Stimulated activated CD4-positive, alpha-beta T cell treated with anti-CD3 and anti-CD28 coated beads, TNF-alpha, amount 100 ng/mL, for 4 hours (primary cell): ENCODE data around the gene CFAP20DC.
A peak's percentile ranks its signal among the peaks of the same experiment; 100 is the strongest.
"Not testable (repeated sequence)": the region's sequence is repeated elsewhere in the genome, so short reads cannot be mapped to it uniquely, and the experiment has no call there.

Experiments
- DNase-seq, 3 experiments: peaks; one replicate each; pipeline ENCODE4 v3.0.0-alpha.2; 2020; ENCODE audit warnings: low read depth in 3 of 3

CFAP20DC gene

GRCh38 chr3:59049671-59050331 is at the start of gene CFAP20DC:
Gene CFAP20DC (minus strand): TSS chr3:59050025. CDS start chr3:59049631, 394 bp downstream.
- peak; percentile 70 to 83 (median 72) for DNase-seq

DNA sequence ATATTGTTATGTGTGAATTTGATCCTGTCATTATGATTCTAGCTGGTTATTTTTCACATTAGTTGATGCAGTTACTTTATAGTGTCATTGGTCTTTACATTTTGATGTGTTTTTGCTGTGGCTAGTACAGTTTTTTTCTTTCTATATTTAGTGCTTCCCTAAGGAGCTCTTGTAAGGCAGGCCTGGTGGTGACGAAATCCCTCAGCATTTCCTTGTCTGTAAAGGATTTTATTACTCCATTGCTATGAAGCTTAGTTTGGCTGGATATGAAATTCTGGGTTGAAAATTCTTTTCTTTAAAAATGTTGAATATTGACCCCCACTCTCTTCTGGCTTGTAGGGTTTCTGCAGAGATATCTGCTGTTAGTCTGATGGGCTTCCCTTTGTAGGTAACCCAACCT is 48.7 kb upstream of the CFAP20DC start:
- not testable (repeated sequence) for DNase-seq

DNA sequence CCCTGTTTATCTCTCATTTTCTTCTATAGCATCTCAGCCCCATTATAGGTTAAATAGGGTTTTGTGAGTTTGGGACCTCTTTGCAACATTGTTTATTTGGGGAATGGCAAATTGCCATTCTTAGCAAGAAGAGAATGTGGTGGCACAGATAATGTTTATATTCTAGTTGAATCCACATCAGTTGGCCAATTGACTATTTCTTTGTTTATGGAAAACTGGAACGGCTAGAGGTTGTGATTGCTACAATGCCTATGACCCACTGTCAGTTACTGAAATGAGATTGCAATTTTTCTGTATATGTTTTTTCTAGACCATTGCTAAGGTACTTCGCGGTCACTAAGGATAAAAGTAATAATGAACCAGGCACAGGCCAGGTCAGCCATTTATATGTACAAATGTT is 44.6 kb upstream of the CFAP20DC start:
- no peak for DNase-seq

GRCh38 chr3:59093521-59093920 is 43.7 kb upstream of the CFAP20DC start:
- no peak for DNase-seq

GRCh38 chr3:59088761-59089160 is 38.9 kb upstream of the CFAP20DC start:
- no peak for DNase-seq

DNA sequence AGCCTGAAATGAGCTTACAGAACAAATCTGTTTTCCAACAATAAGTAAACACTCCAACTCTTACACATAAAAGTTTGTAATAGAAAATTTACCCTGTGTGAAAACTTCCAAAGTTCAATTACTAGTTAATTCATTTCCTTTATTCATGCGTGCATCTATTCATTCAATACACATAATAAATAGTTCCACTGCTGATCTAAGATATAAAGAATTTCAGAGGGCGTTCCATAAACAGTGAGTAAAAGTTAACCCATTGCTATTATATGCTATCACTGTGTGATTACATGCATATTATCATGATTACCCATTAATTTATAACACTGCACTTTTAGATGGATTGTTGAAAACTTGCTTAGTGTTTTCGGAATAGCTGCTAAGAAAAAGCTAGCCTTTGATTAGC is 36.2 kb upstream of the CFAP20DC start:
- DNase-seq, result no peak

DNA sequence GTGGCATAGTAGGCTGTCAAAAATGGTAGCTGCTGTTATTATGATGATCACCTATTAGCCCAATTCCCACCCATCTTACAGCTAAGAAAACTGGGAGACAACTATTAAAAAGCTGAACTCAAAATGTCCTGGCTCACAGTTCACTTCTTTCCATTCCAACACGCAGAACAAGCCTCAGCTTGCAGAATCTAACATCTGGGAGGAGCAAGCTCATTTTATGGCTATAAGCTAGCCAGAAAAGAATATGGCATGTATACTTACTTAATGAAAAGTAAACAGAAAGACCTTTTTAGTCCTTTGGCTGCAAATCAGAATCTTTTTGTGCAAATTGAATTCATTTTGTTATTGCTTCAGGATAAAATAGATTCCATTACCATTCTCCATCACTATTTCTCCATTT is 34.8 kb upstream of the CFAP20DC start:
- DNase-seq, result no peak

- DNase-seq, result no peak
Measured at GRCh38 chr3:59082106-59082505, 32.3 kb upstream of the CFAP20DC start.

GRCh38 chr3:59081071-59081470 is 31.2 kb upstream of the CFAP20DC start:
- DNase-seq, result no peak

DNA sequence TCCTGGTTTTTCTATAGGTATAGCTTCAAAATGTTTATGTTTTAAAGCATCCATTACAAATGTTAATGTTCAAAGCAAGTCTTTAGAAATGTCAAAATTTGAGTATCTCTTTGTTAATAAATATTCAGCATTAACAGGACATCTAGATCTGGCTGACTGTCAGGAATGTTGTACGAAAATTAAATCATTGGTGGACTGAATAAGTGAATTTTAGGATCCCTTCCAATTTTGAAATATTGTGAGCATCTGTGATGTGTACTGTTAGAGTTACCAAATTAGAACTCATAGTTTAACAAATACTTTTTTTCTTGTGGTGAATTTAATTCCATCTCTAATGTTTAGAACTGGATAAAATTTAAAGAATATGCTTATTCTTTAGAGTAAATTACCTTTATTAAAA is 30.1 kb upstream of the CFAP20DC start:
- no peak for DNase-seq

DNA sequence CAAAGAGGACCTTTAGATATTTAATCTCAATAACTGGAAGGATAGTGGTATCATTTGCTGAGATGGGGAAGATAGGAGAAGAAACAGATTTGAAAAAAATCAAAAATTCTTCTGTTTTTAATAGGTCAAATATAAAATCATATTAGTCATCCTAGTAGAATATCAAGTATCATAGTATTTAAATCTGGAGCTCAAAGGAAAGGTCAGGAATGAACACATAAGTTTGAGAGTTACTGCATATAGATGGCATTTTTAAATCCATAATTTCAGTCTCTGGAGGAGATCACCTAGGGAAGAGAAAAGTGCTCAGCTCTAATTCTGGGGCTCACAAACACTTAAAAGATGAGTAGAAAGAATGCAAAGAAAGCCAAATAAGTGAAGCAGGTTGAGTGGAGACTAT is 24.9 kb upstream of the CFAP20DC start:
- DNase-seq, result no peak

GRCh38 chr3:59072681-59073080 is 22.9 kb upstream of the CFAP20DC start:
- no peak for DNase-seq

DNA sequence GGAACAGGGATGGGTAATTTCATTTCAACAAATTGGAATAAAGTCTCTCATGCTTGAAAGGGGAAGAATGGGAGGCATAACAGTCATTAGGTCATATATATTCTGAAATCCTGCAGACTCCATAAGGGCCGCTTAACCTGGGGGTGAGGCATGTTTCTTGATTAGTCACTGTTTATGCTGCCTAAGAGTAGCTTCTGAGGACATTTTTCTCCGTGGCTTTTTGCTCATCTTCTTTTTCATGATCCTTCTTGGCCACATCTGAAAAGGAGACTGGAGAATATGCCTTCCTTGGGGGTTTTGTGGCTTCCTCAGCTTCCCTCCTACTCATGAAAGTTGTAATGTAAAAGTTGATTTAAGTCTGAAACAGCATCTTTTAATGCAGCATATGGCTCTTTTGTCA is 20.0 kb upstream of the CFAP20DC start:
- no peak for DNase-seq

DNA sequence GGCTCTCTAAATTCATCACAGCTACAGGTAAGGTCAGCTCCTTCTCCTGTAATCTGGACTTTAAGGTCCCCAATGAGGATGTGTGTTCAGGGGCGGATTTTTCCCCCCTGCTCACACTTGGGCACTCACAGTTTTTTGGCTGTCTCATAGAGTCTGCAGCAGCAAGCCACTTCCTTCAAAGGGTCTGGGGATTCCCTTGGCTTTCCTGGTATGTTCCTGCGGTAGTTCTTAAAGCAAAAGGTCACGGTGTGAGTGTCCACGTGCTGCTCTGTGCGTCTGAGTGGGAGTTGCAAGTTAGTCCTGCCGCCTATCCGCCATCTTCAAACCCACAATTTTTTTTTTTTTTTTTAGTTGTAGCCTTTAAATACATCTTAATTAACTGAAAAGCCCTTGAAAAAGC is 15.4 kb upstream of the CFAP20DC start:
- no peak for DNase-seq

DNA sequence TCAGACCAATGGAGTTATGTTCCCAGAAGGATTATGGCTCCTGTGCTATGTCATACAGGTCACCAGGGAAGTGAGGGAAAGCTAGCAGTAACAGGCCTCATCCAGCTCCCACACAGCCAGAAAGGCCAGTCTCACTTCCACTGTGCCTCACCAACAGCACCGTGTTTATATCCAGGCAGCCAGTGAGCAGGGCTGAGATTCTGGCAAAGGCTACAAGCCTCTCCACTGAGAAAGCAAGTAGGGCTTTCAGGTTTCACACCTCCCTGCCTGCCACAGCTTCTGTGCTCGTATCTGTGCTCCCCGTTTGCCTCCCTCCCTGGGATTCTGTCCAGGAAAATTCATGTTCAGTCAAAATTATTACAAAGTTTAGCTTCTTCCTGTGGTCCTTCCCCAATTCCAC is 14.9 kb upstream of the CFAP20DC start:
- no peak for DNase-seq

DNA sequence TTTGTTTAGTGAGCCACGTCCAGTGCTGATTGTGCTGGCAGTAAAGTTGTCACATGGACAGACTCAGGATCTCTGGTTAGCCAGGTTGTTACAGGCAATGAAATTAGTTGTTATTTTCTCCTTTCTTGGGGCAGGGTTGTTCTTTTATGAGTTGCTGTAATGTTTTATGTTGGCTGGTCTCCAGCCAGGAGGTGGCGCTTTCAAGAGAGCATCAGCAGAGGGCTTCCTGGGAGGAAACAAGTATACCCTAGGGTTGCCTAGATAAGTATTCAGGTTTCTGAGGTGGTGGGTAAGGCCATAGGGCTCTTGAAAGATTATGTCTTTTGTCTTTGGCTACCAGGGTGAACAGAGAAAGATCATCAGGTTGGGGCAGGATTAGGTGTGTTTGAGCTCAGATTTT is 14.5 kb upstream of the CFAP20DC start:
- DNase-seq, result no peak

DNA sequence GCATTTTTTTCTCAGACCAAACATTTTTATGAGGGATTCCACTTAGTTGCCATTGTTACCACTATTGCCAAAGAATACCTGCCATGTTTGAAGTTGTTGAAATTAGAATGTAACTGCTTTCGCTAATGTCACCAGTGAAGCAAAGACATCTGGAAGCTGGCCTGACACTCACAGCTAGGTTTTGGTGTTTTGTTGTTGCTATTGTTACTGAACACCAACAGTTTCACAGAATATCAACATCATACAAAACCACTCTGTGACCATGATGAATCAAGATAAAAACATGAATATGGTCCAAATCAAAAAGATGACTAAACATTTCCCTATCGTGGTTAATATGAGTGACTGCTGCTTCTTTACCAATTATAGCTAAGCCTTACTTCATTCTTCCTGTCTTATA is 6.9 kb upstream of the CFAP20DC start:
- no peak for DNase-seq

- no peak for DNase-seq
Measured at GRCh38 chr3:59052803-59053411, 3.1 kb upstream of the CFAP20DC start.

- not testable (repeated sequence) for DNase-seq
Measured at GRCh38 chr3:59050811-59051414, 1.1 kb upstream of the CFAP20DC start.

GRCh38 chr3:59046839-59047238 is 3.0 kb downstream of the CFAP20DC start:
- no peak for DNase-seq

DNA sequence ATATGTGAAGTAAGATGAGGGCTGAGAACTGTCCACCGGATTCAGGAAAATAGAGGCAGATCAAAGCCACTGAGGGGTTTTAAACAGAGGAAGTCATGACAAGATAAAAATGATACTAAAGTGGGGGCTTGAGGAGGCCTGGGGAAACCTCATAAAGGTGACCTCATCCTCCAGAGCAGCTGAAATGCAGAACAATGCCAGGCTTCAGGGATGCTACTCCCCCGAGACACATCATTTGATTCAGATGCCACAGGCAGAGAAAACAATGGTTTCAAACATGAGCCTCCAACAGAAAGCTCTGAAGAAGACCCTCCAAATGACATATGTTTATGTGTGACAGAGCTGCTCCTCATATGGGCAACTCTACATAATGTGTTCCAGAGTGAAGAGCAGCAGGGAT is 6.4 kb downstream of the CFAP20DC start:
- no peak for DNase-seq

DNA sequence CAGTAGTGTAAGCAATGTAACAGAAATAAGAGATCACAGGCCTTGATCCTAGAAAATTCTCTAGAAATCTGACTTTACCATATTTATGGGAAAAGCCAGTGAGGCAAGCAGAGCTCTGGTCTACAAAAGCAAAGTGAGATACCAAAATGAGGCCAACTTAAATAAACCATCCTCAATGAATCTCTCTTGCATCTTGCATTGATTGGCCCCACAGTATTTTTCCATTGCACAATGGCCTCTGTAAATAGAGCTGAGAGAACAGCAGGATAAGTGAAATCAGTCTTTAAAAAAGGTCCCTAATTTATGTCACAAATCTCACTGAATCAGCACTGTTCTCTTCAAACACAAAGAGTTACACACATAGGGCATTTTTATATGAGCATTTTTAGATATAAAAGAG is 8.9 kb downstream of the CFAP20DC start:
- DNase-seq, result no peak

DNA sequence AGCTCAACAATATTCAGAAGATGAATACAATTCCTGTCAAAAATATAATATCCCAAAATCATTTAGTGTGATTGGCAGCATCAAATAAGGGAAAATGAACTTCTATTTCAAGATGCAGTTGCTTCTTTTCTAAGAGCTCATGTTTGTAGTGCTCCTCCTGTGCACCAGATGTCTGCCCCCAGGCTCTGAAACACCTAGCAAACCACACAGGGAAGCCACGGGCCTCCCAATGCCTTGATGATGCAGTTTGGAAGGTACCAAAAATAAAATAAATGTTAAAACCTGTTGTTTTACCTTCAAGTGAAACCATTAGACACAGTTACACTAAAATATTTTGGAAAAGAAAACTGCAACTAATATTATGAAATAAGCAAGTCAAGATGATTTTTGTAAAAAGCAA is 22.2 kb downstream of the CFAP20DC start:
- DNase-seq, result no peak
